K562 (cell line): ENCODE measurements around the gene ODC1. TPM values are rescaled to one million over a fixed set of nuclear protein-coding genes. Genes with fewer than 3 reads are reported as not detected.

ENCODE experiments used
- CCNT2 ChIP-seq: IDR thresholded peaks from 2 replicates; pipeline ENCODE4 v1.6.1; 2011; ENCODE audit warnings: borderline replicate concordance, low read depth, mild to moderate bottlenecking, moderate library complexity, mixed read lengths, low read length; ENCODE audit not compliant: insufficient read length; ENCODE audit errors: extremely low read depth
- DMBX1 ChIP-seq: fragments of 250-450 bp; sonication (Bioruptor Pico); IDR thresholded peaks from 2 replicates; pipeline ENCODE4 v1.8.0; 2022; ENCODE audit warnings: inconsistent platforms, mild to moderate bottlenecking, moderate library complexity, borderline replicate concordance
- EP300 ChIP-seq: IDR thresholded peaks from 2 replicates; pipeline ENCODE4 v1.6.1; 2012; ENCODE audit warnings: low read length, improper control_type of control experiment
- FOXM1 ChIP-seq, 2 experiments: fragments of 450-650 bp in 1 of 2; sonication (generic) in 1 of 2; formaldehyde crosslinking in 1 of 2; IDR thresholded peaks; 2 replicates each; pipeline versions ENCODE4 v1.6.1 to v1.9.0; 2017 to 2022; ENCODE audit warnings: low read depth in 2 of 2, mild to moderate bottlenecking in 2 of 2, missing genetic modification reagents in 1 of 2, moderate library complexity in 1 of 2
- GABPB1 ChIP-seq: sonication (generic); formaldehyde crosslinking; IDR thresholded peaks from 2 replicates; pipeline ENCODE4 v1.8.0; 2022; ENCODE audit warnings: mild to moderate bottlenecking, missing genetic modification reagents
- KAT7 ChIP-seq: sonication (generic); formaldehyde crosslinking; IDR thresholded peaks from 2 replicates; pipeline ENCODE4 v1.8.0; 2022; ENCODE audit warnings: missing genetic modification reagents, mild to moderate bottlenecking, borderline replicate concordance
- KLF16 ChIP-seq: IDR thresholded peaks from 2 replicates; pipeline ENCODE4 v1.6.1; 2016; ENCODE audit warnings: antibody characterized with exemption
- LCOR ChIP-seq: sonication (generic); formaldehyde crosslinking; IDR thresholded peaks from 2 replicates; pipeline ENCODE4 v1.8.0; 2022; ENCODE audit warnings: mild to moderate bottlenecking, missing genetic modification reagents
- MEIS2 ChIP-seq: fragments of 450-650 bp; IDR thresholded peaks from 2 replicates; pipeline ENCODE4 v1.6.1; 2014; ENCODE audit warnings: mild to moderate bottlenecking; ENCODE audit not compliant: partially characterized antibody
- MTA2 ChIP-seq: fragments of 450-650 bp; IDR thresholded peaks from 2 replicates; pipeline ENCODE4 v1.6.1; 2016; ENCODE audit warnings: low read depth
- MXI1 ChIP-seq: IDR thresholded peaks from 2 replicates; pipeline ENCODE4 v1.6.1; 2011; ENCODE audit warnings: low read depth, mild to moderate bottlenecking, improper control_type of control experiment, low read length
- TBP ChIP-seq: optimal IDR thresholded peaks from 2 replicates; pipeline ENCODE3; 2011; ENCODE audit warnings: low read depth, low read length, improper control_type of control experiment
- ZNF133 ChIP-seq: fragments of 250-450 bp; sonication (Bioruptor Pico); IDR thresholded peaks from 2 replicates; pipeline ENCODE4 v1.4.0; 2020; ENCODE audit warnings: mild to moderate bottlenecking
- polyA plus RNA-seq, 8 experiments: library from polyadenylated mRNA; depleted of rRNA in 4 of 8; stranded (reverse) in 5 of 8; unstranded in 3 of 8; fragments of >200 nt; fragmentation: Nextera tagmentation in 2 of 8; fragmentation: Illumina TruSeq in 1 of 8; extraction: Ambion mirVana in 2 of 8; extraction: Trizol in 1 of 8; gene quantifications; 2 replicates each; pipeline versions ENCODE4 v1.2.1 to v1.2.3, GENCODE V29; 2011 to 2014; ENCODE audit warnings: inconsistent platforms in 1 of 8, missing spikeins in 1 of 8
- total RNA-seq, 7 experiments: library from RNA; depleted of rRNA in 6 of 7; stranded (reverse); fragments of >200 nt in 6 of 7; fragmentation: Illumina TruSeq in 2 of 7; extraction: Trizol in 2 of 7; gene quantifications; 2 replicates each; pipeline versions ENCODE4 v1.2.1 to v1.2.3, GENCODE V29; 2011 to 2021; ENCODE audit warnings: low replicate concordance in 1 of 7
- TF ChIP-seq, protein P1 (sequence below), 2 experiments: fragments of 450-650 bp; formaldehyde crosslinking in 1 of 2; IDR thresholded peaks; 2 replicates each; pipeline versions ENCODE4 v1.4.0 to v1.6.1; 2014 to 2020; ENCODE audit warnings: mild to moderate bottlenecking in 2 of 2, borderline replicate concordance in 1 of 2, low read depth in 1 of 2
- TF ChIP-seq, protein P2 (sequence below): sonication (generic); formaldehyde crosslinking; IDR thresholded peaks from 2 replicates; pipeline ENCODE4 v1.8.0; 2023; ENCODE audit warnings: mild to moderate bottlenecking, missing genetic modification reagents

ODC1 gene
- total and polyA plus RNA-seq, 9 of the 15 experiments (the other 6 are each of a cell fraction or from before 2014, with no cell fraction given) = 142 to 563 (median 457) TPM

DNA sequence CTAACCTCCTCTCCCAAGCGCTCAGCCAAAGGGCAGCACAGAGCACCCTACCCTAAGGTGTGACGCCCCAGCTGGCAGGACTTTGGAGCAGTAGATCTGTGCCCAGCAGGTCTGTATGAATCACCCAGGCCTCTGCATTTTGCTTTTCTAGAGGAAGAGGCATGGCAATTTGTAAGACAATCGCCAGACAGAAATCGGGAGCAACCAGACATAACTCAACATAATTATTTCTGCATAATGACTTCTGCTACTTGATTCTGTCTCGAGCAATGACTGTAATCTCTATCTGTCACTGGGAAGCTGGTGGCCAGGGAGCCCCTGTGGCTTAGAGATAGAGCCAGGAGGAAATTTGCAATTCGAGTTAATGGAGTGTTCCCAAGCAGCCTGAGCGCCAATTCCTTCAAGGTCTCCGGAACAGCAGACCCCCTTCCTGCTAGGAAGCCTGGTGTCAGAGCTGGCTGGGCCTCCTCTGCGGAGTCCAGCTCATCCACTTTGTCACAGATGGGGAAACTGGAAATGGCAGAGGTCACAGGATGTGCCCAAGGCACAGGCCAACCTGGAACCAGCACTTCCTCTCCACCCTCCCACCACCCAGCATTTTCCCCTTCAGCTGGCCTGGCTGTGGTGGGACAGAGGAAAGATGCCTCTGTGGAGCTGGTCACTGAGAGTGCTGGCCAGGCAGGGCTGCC lies 55.0 kb downstream of the ODC1 start (continued):
- TF ChIP-seq TBP = no peak
- TF ChIP-seq, protein P1, sequence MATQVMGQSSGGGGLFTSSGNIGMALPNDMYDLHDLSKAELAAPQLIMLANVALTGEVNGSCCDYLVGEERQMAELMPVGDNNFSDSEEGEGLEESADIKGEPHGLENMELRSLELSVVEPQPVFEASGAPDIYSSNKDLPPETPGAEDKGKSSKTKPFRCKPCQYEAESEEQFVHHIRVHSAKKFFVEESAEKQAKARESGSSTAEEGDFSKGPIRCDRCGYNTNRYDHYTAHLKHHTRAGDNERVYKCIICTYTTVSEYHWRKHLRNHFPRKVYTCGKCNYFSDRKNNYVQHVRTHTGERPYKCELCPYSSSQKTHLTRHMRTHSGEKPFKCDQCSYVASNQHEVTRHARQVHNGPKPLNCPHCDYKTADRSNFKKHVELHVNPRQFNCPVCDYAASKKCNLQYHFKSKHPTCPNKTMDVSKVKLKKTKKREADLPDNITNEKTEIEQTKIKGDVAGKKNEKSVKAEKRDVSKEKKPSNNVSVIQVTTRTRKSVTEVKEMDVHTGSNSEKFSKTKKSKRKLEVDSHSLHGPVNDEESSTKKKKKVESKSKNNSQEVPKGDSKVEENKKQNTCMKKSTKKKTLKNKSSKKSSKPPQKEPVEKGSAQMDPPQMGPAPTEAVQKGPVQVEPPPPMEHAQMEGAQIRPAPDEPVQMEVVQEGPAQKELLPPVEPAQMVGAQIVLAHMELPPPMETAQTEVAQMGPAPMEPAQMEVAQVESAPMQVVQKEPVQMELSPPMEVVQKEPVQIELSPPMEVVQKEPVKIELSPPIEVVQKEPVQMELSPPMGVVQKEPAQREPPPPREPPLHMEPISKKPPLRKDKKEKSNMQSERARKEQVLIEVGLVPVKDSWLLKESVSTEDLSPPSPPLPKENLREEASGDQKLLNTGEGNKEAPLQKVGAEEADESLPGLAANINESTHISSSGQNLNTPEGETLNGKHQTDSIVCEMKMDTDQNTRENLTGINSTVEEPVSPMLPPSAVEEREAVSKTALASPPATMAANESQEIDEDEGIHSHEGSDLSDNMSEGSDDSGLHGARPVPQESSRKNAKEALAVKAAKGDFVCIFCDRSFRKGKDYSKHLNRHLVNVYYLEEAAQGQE (IDR thresholded peaks at IDR 0.05; ENCODE audit: borderline replicate concordance) = peak; percentile 5; the same call in 1 of the 2 replicates
- TF ChIP-seq, protein P1 (CRISPR knock-in tag; IDR thresholded peaks at IDR 0.05; ENCODE audit: low read depth) = no peak
- TF ChIP-seq EP300 = peak; percentile 86
- TF ChIP-seq MXI1 = peak; percentile 65; the same call in 1 of the 2 replicates
- TF ChIP-seq DMBX1 (CRISPR knock-in tag) = 0 out of 2 replicates have a peak, but pooled peaks have one; percentile 21
- TF ChIP-seq, protein P2, sequence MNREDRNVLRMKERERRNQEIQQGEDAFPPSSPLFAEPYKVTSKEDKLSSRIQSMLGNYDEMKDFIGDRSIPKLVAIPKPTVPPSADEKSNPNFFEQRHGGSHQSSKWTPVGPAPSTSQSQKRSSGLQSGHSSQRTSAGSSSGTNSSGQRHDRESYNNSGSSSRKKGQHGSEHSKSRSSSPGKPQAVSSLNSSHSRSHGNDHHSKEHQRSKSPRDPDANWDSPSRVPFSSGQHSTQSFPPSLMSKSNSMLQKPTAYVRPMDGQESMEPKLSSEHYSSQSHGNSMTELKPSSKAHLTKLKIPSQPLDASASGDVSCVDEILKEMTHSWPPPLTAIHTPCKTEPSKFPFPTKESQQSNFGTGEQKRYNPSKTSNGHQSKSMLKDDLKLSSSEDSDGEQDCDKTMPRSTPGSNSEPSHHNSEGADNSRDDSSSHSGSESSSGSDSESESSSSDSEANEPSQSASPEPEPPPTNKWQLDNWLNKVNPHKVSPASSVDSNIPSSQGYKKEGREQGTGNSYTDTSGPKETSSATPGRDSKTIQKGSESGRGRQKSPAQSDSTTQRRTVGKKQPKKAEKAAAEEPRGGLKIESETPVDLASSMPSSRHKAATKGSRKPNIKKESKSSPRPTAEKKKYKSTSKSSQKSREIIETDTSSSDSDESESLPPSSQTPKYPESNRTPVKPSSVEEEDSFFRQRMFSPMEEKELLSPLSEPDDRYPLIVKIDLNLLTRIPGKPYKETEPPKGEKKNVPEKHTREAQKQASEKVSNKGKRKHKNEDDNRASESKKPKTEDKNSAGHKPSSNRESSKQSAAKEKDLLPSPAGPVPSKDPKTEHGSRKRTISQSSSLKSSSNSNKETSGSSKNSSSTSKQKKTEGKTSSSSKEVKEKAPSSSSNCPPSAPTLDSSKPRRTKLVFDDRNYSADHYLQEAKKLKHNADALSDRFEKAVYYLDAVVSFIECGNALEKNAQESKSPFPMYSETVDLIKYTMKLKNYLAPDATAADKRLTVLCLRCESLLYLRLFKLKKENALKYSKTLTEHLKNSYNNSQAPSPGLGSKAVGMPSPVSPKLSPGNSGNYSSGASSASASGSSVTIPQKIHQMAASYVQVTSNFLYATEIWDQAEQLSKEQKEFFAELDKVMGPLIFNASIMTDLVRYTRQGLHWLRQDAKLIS (CRISPR knock-in tag) = 0 out of 2 replicates have a peak, but pooled peaks have one; percentile 58
- 0 out of 2 replicates have a peak, but pooled peaks have one; percentile 45 for TF ChIP-seq LCOR (CRISPR knock-in tag)
- no peak for TF ChIP-seq ZNF133
- TF ChIP-seq KAT7 (CRISPR knock-in tag) = peak; percentile 31; the same call in 1 of the 2 replicates
- TF ChIP-seq KLF16 = peak; percentile 94
- TF ChIP-seq MTA2 = peak; percentile 90
- TF ChIP-seq FOXM1 (IDR thresholded peaks at IDR 0.05; ENCODE audit: low read depth) = peak; percentile 87
- no peak for TF ChIP-seq FOXM1 (CRISPR knock-in tag; IDR thresholded peaks at IDR 0.05; ENCODE audit: low read depth)
- peak; percentile 53; the same call in 1 of the 2 replicates for TF ChIP-seq GABPB1
- TF ChIP-seq MEIS2 = peak; percentile 78
- peak; percentile 36 for TF ChIP-seq CCNT2
